GM21576 (cell line): ENCODE data around the gene RPS6KB2.

ENCODE experiments used
- ATAC-seq: cut with Tn5 transposase; IDR thresholded peaks from one replicate; pipeline ENCODE4 v1.9.1; 2021; ENCODE audit warnings: mild to moderate bottlenecking, moderate library complexity; ENCODE audit not compliant: unreplicated experiment

The RPS6KB2 gene

GRCh38 chr11:67441098-67441563 is 12.8 kb downstream of the RPS6KB2 start:
- ATAC-seq, result no peak

- ATAC-seq, result no peak
Measured at GRCh38 chr11:67441731-67442351, 13.5 kb downstream of the RPS6KB2 start.

DNA sequence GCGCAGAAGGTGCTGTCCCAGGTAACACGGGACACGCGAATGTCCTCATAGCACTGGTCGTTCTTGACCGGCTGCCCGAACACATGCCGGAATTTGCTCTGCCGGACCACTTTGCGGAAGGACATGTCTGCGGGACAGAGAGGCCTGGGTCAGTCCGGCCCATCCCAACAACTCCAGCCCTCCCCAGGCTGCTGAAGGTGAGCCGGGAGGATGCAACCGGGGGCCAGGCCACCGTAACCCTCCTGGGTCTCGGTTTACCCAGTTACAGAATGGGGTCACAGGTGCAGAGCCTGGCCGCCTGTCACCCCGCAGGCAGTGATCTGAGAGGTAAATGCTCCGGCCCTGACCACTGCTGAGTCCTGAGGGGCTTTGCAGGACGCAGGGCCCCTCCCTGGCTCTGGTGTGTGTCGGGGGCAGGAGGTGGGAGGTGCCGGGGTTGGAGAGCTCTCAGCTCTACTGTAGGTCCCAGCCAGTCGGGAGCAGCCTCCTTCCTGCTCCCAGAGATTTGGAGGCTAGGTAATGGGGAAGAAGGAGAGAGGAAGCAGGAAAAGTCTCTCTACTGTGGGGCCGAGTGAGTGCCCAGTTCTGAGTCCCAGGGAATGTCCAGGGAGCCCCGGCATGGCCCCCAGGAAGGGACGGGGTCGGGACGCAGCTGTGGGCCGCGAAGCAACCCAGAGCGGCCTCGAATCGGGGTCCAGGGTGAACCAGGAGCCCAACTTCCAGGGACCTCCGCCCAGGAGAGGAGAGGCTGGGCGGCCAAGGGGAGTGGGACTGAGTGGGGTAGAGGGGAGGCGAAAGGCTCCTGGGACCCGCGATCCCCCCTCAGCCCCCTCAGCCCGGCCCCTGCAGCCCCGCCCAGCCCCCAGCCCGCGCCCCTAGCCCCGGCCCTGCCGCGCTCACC is 14.5 kb downstream of the RPS6KB2 start:
- ATAC-seq, result no peak

GRCh38 chr11:67445515-67445914 is 17.2 kb downstream of the RPS6KB2 start:
- no peak for ATAC-seq

- ATAC-seq, result no peak
Measured at GRCh38 chr11:67448220-67448609, 19.9 kb downstream of the RPS6KB2 start.

GRCh38 chr11:67449116-67449844 is 21.0 kb downstream of the RPS6KB2 start:
- ATAC-seq, result no peak

DNA sequence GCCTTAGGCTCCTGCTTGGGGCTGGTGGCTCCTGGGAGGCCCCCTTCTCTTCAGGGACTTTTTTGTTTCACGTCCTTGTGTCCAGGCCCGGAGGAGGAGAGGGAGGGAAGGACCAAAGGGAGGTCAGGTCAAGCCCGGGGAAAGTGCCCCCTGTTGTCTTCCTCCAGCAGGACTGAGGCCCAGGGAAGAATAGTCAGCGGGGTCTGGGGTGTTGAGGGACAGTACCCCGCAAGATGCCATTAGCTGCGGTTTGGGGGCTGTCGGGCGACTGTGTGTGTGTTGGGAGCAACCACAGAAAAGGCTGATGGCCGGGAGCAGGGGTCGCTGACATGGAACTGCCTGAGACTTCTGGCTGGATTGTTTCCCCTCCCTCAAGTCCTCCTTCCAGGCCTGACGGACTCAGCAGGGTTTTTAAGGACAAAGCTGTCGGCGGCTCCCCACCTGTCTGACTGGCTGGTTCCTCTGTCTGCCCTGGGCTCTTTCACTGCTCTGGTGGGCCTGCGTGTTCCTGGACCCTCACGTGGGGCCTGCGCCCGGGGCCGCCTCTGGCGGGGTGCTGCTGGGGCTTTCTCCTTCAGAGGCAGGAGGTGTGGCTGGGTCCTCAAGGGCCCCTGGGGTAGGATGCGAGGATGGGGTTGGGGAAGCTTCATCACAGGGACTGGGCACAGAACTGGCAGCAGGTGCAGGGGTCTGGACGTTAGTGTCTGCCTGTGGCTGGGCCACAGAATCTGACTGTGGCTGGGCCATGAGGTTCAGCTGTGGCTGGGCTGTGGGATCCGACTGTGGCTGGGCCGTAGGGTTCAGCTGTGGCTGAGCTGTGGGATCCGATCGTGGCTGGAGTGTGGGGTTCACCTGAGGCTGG is 22.7 kb downstream of the RPS6KB2 start:
- no peak for ATAC-seq

- ATAC-seq, result no peak
Measured at GRCh38 chr11:67451658-67451976, 23.3 kb downstream of the RPS6KB2 start.

- ATAC-seq, result no peak
Measured at GRCh38 chr11:67452141-67452952, 24.1 kb downstream of the RPS6KB2 start, which contains the start of gene GPR152. Gene GPR152 (minus strand): TSS chr11:67452729. CDS start chr11:67452724, 5 bp downstream.

- no peak for ATAC-seq
Measured at GRCh38 chr11:67453816-67454732, 25.8 kb downstream of the RPS6KB2 start.

- no peak for ATAC-seq
Measured at GRCh38 chr11:67455054-67455453, 26.8 kb downstream of the RPS6KB2 start, which contains the start of gene CABP4. Gene CABP4 (plus strand): TSS chr11:67455354. CDS start chr11:67455424, 70 bp downstream.

DNA sequence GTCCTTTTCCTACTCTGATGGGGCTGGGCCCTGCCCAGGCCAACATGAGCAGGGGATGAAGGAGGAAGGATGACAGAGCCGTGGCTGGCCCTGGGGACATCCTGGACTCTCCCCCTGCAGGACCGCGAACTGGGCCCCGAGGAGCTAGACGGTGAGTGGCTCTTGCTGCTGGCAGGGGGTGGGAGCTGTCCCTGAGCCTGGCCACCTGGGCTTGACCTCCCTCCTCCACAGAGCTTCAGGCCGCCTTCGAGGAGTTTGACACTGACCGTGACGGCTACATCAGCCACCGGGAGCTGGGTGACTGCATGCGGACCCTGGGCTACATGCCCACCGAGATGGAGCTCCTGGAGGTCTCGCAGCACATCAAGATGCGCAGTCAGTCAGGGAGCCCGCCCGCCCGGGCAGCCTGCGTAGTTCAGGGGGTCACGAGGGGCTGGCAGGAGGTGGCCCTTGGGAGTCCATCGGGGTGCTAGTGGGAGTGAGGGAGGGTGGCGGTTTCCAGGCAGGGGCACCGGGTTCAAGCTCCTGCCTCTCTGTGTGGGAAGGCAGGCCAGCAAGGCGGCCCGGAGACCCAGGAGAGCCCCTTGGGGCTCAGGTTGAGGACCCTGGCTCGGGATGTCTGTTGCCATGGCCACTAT is 27.9 kb downstream of the RPS6KB2 start:
- no peak for ATAC-seq

- ATAC-seq, result no peak
Measured at GRCh38 chr11:67457453-67457852, 29.2 kb downstream of the RPS6KB2 start.

DNA sequence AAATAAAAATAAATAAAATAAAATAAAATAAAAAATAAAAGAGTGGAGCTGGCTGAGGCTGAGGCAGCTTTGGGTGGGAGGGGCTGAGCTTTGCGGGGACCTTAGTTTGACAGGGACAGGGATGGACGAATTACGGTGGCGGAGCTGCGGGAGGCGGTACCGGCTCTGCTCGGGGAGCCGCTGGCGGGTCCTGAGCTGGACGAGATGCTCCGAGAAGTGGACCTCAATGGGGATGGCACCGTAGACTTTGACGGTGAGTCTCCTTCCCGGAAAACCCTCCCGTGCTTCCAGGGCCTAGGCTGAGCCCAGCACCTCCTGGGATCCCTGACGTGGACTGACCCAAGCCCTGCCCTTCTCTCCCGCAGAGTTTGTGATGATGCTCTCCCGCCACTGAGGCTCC is 30.0 kb downstream of the RPS6KB2 start:
- no peak for ATAC-seq

DNA sequence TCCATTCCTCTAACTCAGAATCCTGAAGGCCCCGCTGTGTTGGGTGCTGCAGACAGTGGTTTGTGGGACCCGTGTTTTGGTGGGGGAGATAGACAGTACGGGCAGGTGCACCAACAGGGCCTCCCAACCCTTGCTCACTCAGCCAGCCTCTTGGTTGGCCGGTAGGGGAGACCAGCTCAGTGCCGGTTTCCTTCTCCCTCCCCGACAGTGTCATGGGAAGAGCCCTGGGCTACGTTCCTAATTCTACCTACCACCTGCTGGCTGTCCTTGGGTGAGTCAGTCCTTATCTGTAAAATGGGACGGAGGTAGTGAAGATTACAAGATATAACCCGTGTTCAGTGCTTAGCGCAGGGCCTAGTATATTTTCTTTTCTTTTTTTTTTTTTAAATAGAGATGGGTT is 34.9 kb downstream of the RPS6KB2 start:
- ATAC-seq, result no peak

- ATAC-seq, result no peak
Measured at GRCh38 chr11:67463680-67464410, 35.6 kb downstream of the RPS6KB2 start.

GRCh38 chr11:67464411-67465188 is 36.3 kb downstream of the RPS6KB2 start:
- no peak for ATAC-seq
